ENCODE data around the gene MAPK7.

GRCh38 chr17:19402171-19402570 is 23.9 kb downstream of the MAPK7 start:
- TF ChIP-seq, protein P1, sequence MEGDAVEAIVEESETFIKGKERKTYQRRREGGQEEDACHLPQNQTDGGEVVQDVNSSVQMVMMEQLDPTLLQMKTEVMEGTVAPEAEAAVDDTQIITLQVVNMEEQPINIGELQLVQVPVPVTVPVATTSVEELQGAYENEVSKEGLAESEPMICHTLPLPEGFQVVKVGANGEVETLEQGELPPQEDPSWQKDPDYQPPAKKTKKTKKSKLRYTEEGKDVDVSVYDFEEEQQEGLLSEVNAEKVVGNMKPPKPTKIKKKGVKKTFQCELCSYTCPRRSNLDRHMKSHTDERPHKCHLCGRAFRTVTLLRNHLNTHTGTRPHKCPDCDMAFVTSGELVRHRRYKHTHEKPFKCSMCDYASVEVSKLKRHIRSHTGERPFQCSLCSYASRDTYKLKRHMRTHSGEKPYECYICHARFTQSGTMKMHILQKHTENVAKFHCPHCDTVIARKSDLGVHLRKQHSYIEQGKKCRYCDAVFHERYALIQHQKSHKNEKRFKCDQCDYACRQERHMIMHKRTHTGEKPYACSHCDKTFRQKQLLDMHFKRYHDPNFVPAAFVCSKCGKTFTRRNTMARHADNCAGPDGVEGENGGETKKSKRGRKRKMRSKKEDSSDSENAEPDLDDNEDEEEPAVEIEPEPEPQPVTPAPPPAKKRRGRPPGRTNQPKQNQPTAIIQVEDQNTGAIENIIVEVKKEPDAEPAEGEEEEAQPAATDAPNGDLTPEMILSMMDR (conservative IDR thresholded peaks at IDR 0.05; ENCODE audit: low read depth, low read length): no peak
- no peak for TF ChIP-seq EZH2 (IDR thresholded peaks at IDR 0.05; ENCODE audit: borderline replicate concordance, low read depth, low read length, poor library complexity, severe bottlenecking)
